CD14-positive monocyte (primary cell): ENCODE data around the gene CNTNAP2. TPM values are rescaled to one million over a fixed set of nuclear protein-coding genes. Genes with fewer than 3 reads are reported as not detected.

Experiments
- DNase-seq, 3 donors: peaks; one replicate each; pipeline ENCODE4 v3.0.0-alpha.2; 2011 to 2022
- H2AFZ ChIP-seq: 2 replicates; pipeline ENCODE4 v1.6.0; 2012; ENCODE audit warnings: mild to moderate bottlenecking, low read depth, low read length, inconsistent platforms; ENCODE audit not compliant: insufficient read depth, poor library complexity, severe bottlenecking
- H3K27ac ChIP-seq, 2 donors: 1 replicate in 1 of 2; 2 replicates in 1 of 2; pipeline ENCODE4 v1.5.1; 2012 to 2013; ENCODE audit warnings: low read length in 2 of 2, control low read depth in 1 of 2, inconsistent platforms in 1 of 2, low read depth in 1 of 2, mild to moderate bottlenecking in 1 of 2
- H3K27me3 ChIP-seq, 2 donors: one replicate each; pipeline versions ENCODE4 v1.6.0 to v1.6.1; 2011 to 2013; ENCODE audit warnings: low read length in 2 of 2; ENCODE audit not compliant: control insufficient read depth in 2 of 2, insufficient read depth in 2 of 2
- H3K36me3 ChIP-seq, 2 donors: replicated peaks in 1 of 2; 1 replicate in 1 of 2; 2 replicates in 1 of 2; pipeline versions ENCODE4 v1.5.1 to v1.6.1; 2012 to 2013; ENCODE audit warnings: low read length in 2 of 2, control low read depth in 1 of 2, inconsistent platforms in 1 of 2, mild to moderate bottlenecking in 1 of 2; ENCODE audit not compliant: insufficient read depth in 2 of 2, control insufficient read depth in 1 of 2
- H3K4me1 ChIP-seq, 2 donors: 1 replicate in 1 of 2; 2 replicates in 1 of 2; pipeline versions ENCODE4 v1.5.1 to v1.6.1; 2012 to 2013; ENCODE audit warnings: low read length in 2 of 2, control low read depth in 1 of 2, inconsistent platforms in 1 of 2, mild to moderate bottlenecking in 1 of 2, moderate library complexity in 1 of 2; ENCODE audit not compliant: insufficient read depth in 2 of 2, control insufficient read depth in 1 of 2
- H3K4me2 ChIP-seq: replicated peaks from 2 replicates; pipeline ENCODE3; 2012; ENCODE audit warnings: low read length, moderate library complexity, mild to moderate bottlenecking; ENCODE audit not compliant: poor library complexity, severe bottlenecking; ENCODE audit errors: extremely low read depth
- H3K4me3 ChIP-seq, 3 experiments: fragments of 200-600 bp in 1 of 3; sonication (generic) in 1 of 3; replicated peaks in 1 of 3; 1 replicate in 2 of 3; 2 replicates in 1 of 3; pipeline ENCODE4 v1.5.1; 2011 to 2013; ENCODE audit warnings: low read length in 3 of 3, mild to moderate bottlenecking in 3 of 3, control low read depth in 2 of 3, low read depth in 2 of 3, inconsistent platforms in 1 of 3, moderate library complexity in 1 of 3
- H3K79me2 ChIP-seq: 2 replicates; pipeline ENCODE4 v1.6.0; 2012; ENCODE audit warnings: mild to moderate bottlenecking, control low read depth, inconsistent platforms, low read length, moderate library complexity; ENCODE audit not compliant: insufficient read depth
- H3K9ac ChIP-seq: 2 replicates; pipeline ENCODE4 v1.6.0; 2017; ENCODE audit warnings: low read length, mild to moderate bottlenecking; ENCODE audit not compliant: insufficient read depth, poor library complexity, severe bottlenecking
- H3K9me3 ChIP-seq, 2 donors: replicated peaks in 1 of 2; 1 replicate in 1 of 2; 2 replicates in 1 of 2; pipeline versions ENCODE4 v1.5.1 to v1.6.1; 2012 to 2013; ENCODE audit warnings: low read length in 2 of 2, control low read depth in 1 of 2; ENCODE audit not compliant: control insufficient read depth in 1 of 2, insufficient read depth in 1 of 2
- H4K20me1 ChIP-seq: 2 replicates; pipeline ENCODE4 v1.6.0; 2012; ENCODE audit warnings: mild to moderate bottlenecking, low read length, control low read depth, moderate library complexity; ENCODE audit not compliant: insufficient read depth
- H3K27ac Mint-ChIP-seq, 7 donors: one replicate each; pipeline ENCODE4 v1.8.0; 2020; ENCODE audit warnings: mild to moderate bottlenecking in 7 of 7, mixed read lengths in 7 of 7, moderate library complexity in 6 of 7, inconsistent platforms in 2 of 7
- H3K27me3 Mint-ChIP-seq, 3 donors: one replicate each; pipeline ENCODE4 v1.8.0; 2021 to 2022; ENCODE audit warnings: low read depth in 3 of 3, mild to moderate bottlenecking in 3 of 3, mixed read lengths in 3 of 3, moderate library complexity in 3 of 3, inconsistent platforms in 1 of 3
- H3K36me3 Mint-ChIP-seq, 2 donors: one replicate each; pipeline ENCODE4 v1.8.0; 2020; ENCODE audit warnings: mixed read lengths in 2 of 2, inconsistent platforms in 1 of 2, mild to moderate bottlenecking in 1 of 2
- H3K4me1 Mint-ChIP-seq: one replicate; pipeline ENCODE4 v1.8.0; 2020; ENCODE audit warnings: mild to moderate bottlenecking, mixed read lengths
- H3K4me3 Mint-ChIP-seq, 2 donors: one replicate each; pipeline ENCODE4 v1.8.0; 2020; ENCODE audit warnings: mild to moderate bottlenecking in 2 of 2, mixed read lengths in 2 of 2, moderate library complexity in 1 of 2
- H3K9me3 Mint-ChIP-seq, 7 donors: one replicate each; pipeline ENCODE4 v1.8.0; 2020 to 2022; ENCODE audit warnings: mixed read lengths in 7 of 7, mild to moderate bottlenecking in 6 of 7, moderate library complexity in 6 of 7, inconsistent platforms in 2 of 7
- WGBS: methylation state at CpG from one replicate; pipeline ENCODE4 v1.1.5; 2013; ENCODE audit warnings: missing lambda C conversion rate; ENCODE audit not compliant: insufficient coverage; 5-methylcytosine and 5-hydroxymethylcytosine counted together
- intact Hi-C, 2 donors: fragments of 100-400 bp; cut with micrococcal nuclease; formaldehyde crosslinking; loops; one replicate each; pipeline versions ENCODE4 v1.15.0 to v1.15.1; 2023
- polyA plus RNA-seq, 3 donors: library from polyadenylated mRNA; depleted of rRNA in 1 of 3; unstranded in 2 of 3; stranded (reverse) in 1 of 3; fragments of 300-500 nt in 2 of 3; fragments of >200 nt in 1 of 3; fragmentation: Illumina TruSeq in 2 of 3; gene quantifications; 1 replicate in 2 of 3; 2 replicates in 1 of 3; pipeline ENCODE4 v1.2.3, GENCODE V29; 2012 to 2021
- TF ChIP-seq, protein P1 (sequence below): fragments of 200-600 bp; IDR thresholded peaks from one replicate; pipeline ENCODE4 v1.8.0; 2022; ENCODE audit warnings: antibody characterized with exemption, mild to moderate bottlenecking

Gene CNTNAP2
- polyA plus RNA-seq, 3 donors, result 0.01 TPM; not detected in 2

GRCh38 chr7:147885869-147886268 lies 1769.3 kb downstream of the CNTNAP2 start:
- peak overlapping the region in 4 of 7 donors; percentile 26 to 85 (median 58) for H3K27ac Mint-ChIP-seq

DNA sequence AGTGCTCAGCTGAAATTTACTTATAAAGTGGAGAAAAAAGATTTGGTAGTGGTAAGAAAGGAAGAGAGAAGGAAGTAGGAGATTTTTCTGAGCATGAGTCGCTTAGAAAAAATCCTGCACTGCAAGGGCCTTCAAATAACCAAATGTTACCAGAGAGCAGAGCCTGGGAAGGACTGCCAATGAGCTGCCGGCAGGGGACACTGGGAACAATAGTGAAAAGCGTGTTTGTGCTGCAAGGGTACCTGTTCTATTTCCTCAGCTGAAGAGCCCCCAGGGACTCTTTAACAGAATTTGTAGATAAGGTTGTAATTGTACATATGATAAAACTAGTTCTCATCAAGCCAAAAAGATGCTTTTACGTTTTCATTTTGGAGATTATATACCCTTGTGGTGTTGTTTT lies 1777.7 kb downstream of the CNTNAP2 start:
- Mint-ChIP-seq H3K4me1 (no peaks in the 10 kb centered on the region), H3K4me3 (no peak overlapping the region), H3K9me3 (peaks cover 0 to 4% (median 0%) of the 10 kb centered on the region in 7 donors), H3K27me3 (no peaks in the 10 kb centered on the region), H3K36me3 (no peaks in the 10 kb centered on the region), H3K27ac (no peak overlapping the region)
- TF ChIP-seq, protein P1, sequence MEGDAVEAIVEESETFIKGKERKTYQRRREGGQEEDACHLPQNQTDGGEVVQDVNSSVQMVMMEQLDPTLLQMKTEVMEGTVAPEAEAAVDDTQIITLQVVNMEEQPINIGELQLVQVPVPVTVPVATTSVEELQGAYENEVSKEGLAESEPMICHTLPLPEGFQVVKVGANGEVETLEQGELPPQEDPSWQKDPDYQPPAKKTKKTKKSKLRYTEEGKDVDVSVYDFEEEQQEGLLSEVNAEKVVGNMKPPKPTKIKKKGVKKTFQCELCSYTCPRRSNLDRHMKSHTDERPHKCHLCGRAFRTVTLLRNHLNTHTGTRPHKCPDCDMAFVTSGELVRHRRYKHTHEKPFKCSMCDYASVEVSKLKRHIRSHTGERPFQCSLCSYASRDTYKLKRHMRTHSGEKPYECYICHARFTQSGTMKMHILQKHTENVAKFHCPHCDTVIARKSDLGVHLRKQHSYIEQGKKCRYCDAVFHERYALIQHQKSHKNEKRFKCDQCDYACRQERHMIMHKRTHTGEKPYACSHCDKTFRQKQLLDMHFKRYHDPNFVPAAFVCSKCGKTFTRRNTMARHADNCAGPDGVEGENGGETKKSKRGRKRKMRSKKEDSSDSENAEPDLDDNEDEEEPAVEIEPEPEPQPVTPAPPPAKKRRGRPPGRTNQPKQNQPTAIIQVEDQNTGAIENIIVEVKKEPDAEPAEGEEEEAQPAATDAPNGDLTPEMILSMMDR, result no peak
- H3K27ac ChIP-seq, result no peak overlapping the region
- no peak overlapping the region for H3K4me2 ChIP-seq
- intact Hi-C loops, result no loop called here
- no peak for DNase-seq
- no peaks in the 10 kb centered on the region for H3K36me3 ChIP-seq
- no peak overlapping the region for H2AFZ ChIP-seq
- no peak overlapping the region for H3K9ac ChIP-seq
- no peaks in the 10 kb centered on the region for H4K20me1 ChIP-seq
- H3K4me3 ChIP-seq, result no peak overlapping the region
- no peaks in the 10 kb centered on the region for H3K9me3 ChIP-seq
- H3K4me1 ChIP-seq, result no peaks in the 10 kb centered on the region
- WGBS, result 91% methylated on average over 3 of the region's 4 CpGs
- H3K79me2 ChIP-seq, result no peaks in the 10 kb centered on the region
- no peaks in the 10 kb centered on the region for H3K27me3 ChIP-seq

More at GRCh38 chr7:147885869-147886268, 1769.3 kb downstream of the CNTNAP2 start:
- DNase-seq, result peak; percentile 7 to 54 (median 23)
- Mint-ChIP-seq H3K27me3 (peaks cover 0 to 4% (median 0%) of the 10 kb centered on the region in 3 donors), H3K36me3 (no peaks in the 10 kb centered on the region), H3K4me1 (peaks cover 17% of the 10 kb centered on the region), H3K4me3 (peak overlapping the region; percentile 37 to 61), H3K9me3 (peaks cover 0 to 7% (median 2%) of the 10 kb centered on the region in 7 donors)
- H3K4me3 ChIP-seq, result no peak overlapping the region
- no peaks in the 10 kb centered on the region for H4K20me1 ChIP-seq
- H3K27ac ChIP-seq, result peak overlapping the region; percentile 16 to 22
- no peak overlapping the region for H3K4me2 ChIP-seq
- TF ChIP-seq, protein P1, result no peak
- no peaks in the 10 kb centered on the region for H3K27me3 ChIP-seq
- H2AFZ ChIP-seq, result peak overlapping the region; percentile 4
- no peaks in the 10 kb centered on the region for H3K36me3 ChIP-seq
- peaks cover 12 to 17% of the 10 kb centered on the region in 2 donors for H3K4me1 ChIP-seq
- no peaks in the 10 kb centered on the region for H3K79me2 ChIP-seq
- no peaks in the 10 kb centered on the region for H3K9me3 ChIP-seq
- intact Hi-C loops, result no loop called here
- no peak overlapping the region for H3K9ac ChIP-seq
- WGBS, result 61% methylated on average over 4 of the region's 5 CpGs
